ENCODE data around the gene MILR1.
"Not testable (repeated sequence)": the region's sequence is repeated elsewhere in the genome, so short reads cannot be mapped to it uniquely, and the experiment has no call there.

Gene MILR1

DNA sequence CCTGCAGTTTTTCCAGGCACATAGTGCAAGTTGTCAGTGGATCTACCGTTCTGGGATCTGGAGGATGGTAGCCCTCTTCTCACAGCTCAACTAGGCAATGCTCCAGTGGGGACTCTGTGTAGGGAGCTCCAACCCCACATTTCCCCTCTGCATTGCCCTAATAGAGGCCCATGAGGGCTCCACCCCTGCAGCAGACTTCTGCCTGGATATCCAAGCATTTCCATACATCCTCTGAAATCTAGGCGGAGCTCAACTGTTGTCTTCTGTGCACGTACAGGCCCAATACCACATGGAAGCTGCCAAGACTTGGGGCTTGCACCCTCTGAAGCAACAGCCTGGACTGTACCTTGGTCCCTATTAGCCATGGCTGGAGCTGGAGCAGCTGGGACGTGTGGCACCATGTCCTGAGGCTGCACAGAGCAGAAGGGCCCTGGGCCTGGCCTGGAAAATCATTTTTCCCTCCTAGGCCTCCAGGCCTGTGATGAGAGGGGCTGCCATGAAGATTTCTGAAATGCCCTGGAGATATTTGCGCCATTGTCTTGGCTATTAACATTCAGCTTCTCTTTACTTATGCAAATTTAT, 10.9 kb upstream of the MILR1 start:
- TF ChIP-seq, protein P1, sequence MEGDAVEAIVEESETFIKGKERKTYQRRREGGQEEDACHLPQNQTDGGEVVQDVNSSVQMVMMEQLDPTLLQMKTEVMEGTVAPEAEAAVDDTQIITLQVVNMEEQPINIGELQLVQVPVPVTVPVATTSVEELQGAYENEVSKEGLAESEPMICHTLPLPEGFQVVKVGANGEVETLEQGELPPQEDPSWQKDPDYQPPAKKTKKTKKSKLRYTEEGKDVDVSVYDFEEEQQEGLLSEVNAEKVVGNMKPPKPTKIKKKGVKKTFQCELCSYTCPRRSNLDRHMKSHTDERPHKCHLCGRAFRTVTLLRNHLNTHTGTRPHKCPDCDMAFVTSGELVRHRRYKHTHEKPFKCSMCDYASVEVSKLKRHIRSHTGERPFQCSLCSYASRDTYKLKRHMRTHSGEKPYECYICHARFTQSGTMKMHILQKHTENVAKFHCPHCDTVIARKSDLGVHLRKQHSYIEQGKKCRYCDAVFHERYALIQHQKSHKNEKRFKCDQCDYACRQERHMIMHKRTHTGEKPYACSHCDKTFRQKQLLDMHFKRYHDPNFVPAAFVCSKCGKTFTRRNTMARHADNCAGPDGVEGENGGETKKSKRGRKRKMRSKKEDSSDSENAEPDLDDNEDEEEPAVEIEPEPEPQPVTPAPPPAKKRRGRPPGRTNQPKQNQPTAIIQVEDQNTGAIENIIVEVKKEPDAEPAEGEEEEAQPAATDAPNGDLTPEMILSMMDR (IDR thresholded peaks at IDR 0.05; ENCODE audit: insufficient read depth, low read length, missing control alignments), result no peak
- ChIA-PET POLR2A (no interaction called here), CTCF (interaction anchor here (0.8 to 1.2 kb wide), 2 partner anchors 17 to 19 kb away, joined by 3 to 7 read pairs; no protein-coding TSS in a partner anchor)
- no peak for DNase-seq (ENCODE audit: low read depth, low spot score)
- no peak overlapping the region for H3K4me3 ChIP-seq (ENCODE audit: low read depth, low read length)

DNA sequence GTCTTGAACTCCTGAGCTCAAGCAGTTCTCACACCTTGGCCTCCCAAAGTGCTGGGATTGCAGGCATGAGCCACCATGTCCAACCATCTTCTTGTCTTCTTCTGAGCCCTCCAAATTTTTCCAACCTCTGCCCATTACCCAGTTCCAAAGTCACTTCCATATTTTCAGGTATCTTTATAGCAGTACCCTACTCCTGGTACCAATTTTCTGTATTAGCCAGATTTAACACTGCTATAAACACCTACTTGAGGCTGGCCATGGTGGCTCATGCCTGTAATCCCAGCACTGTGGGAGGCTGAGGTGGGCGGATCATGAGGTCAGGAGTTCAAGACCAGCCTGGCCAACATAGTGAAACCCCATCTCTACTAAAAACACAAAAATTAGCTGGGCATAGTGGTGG, 9.4 kb upstream of the MILR1 start:
- CTCF ChIA-PET, result interaction anchor here (1.8 kb wide), 1 partner anchor 19 kb away, joined by 5 read pairs; no protein-coding TSS in a partner anchor
- POLR2A ChIA-PET; DNase-seq (ENCODE audit: low read depth, low spot score); H3K4me3 ChIP-seq (ENCODE audit: low read depth, low read length): not testable (repeated sequence)

DNA sequence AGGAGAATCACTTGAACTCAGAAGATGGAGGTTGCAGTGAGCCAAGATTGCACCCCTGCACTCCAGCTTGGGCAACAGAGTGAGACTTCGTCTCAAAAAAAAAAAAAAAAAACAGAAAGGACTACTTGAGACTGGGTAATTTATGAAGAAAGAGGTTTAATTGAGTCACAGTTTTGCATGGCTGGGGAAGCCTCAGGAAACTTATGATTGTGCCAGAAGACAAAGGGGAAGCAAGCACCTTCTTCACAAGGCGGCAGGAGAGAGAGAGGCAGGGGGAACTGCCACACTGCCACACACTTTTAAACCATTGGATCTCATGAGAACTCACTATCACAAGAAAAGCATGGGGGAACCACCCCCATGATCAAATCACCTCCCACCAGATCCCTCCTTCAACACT, 9.0 kb upstream of the MILR1 start:
- DNase-seq (ENCODE audit: low read depth, low spot score), result no peak
- ChIA-PET POLR2A (no interaction called here), CTCF (interaction anchor here (1.2 to 1.8 kb wide), 2 partner anchors 20 to 118 kb away, joined by 3 to 5 read pairs; no protein-coding TSS in a partner anchor)
- TF ChIP-seq, protein P1 (IDR thresholded peaks at IDR 0.05; ENCODE audit: insufficient read depth, low read length, missing control alignments), result no peak
- no peak overlapping the region for H3K4me3 ChIP-seq (ENCODE audit: low read depth, low read length)

DNA sequence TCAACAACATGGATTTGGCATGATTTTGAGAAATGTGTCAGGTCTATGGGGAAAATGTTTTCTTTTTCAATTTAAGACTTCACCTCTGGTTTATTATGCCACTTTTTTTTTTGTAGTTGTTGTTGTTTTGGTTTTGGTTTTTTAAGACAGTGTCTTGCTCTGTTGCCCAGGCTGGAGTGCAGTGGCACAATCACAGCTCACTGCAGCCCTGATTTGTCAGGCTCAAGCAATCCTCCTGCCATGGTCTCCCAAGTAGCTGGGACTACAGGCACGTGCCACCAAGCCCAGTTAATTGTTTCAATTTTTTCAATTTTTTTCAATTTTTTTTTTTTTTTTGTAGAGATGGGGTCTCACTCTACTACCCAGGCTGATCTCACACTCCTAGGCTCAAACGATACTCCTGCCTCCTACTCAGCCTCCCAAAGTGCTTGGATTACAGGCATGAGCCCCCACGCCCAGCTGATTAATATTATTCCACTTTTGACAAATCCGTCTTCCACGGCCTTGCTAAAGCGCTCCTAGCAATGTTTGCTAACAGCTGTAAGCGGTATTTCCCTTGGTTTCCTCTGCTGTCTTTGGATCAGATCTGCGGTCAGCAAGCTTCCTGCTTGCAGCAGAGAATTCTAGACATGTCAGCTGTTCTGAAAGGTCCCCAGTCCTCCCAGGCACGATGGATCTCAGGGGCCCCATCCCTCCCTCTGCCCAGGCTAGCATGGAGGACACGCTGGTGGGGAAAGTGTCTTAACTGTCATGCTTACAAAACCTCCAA, 7.0 kb upstream of the MILR1 start:
- TF ChIP-seq, protein P1 (IDR thresholded peaks at IDR 0.05; ENCODE audit: insufficient read depth, low read length, missing control alignments), result no peak
- DNase-seq (ENCODE audit: low read depth, low spot score), result peak; percentile 33
- H3K4me3 ChIP-seq (ENCODE audit: low read depth, low read length), result no peak overlapping the region
- ChIA-PET POLR2A (interaction anchor here (1.1 kb wide), 1 partner anchor 44 kb away, joined by 5 read pairs; no protein-coding TSS in a partner anchor), CTCF (interaction anchor here (0.7 to 1.1 kb wide), 4 partner anchors 11 to 48 kb away, joined by 3 to 4 read pairs (median 3); no protein-coding TSS in a partner anchor)

DNA sequence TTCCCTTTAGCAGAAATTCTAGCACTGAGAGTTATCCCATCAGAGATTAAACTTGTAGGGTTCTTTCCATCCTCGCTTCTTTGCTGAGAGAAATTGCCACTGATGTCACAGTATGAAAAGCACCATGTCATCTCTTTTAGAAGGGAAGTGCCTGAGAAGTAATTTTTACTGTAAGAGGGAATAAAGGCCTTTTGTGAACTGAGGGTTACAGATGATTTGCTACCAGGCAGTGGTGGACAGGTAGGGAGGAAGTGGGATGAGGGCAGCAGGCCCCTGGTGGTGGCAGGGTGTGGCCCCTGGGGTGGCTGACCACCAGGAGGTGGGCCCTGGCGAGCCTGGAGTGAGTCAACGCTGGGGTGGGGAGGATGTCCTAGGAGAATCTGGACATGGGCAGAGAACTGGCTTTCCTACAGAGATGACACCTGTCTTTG, 6.4 kb upstream of the MILR1 start:
- no peak for DNase-seq (ENCODE audit: low read depth, low spot score)
- POLR2A ChIA-PET, result interaction anchor here (1.1 kb wide), 1 partner anchor 43 kb away, joined by 5 read pairs; no protein-coding TSS in a partner anchor
- TF ChIP-seq, protein P1 (IDR thresholded peaks at IDR 0.05; ENCODE audit: insufficient read depth, low read length, missing control alignments), result no peak
- no peak overlapping the region for H3K4me3 ChIP-seq (ENCODE audit: low read depth, low read length)
- CTCF ChIA-PET, result interaction anchor here (0.9 to 1.1 kb wide), 2 partner anchors 21 to 24 kb away, joined by 3 to 4 read pairs; no protein-coding TSS in a partner anchor

DNA sequence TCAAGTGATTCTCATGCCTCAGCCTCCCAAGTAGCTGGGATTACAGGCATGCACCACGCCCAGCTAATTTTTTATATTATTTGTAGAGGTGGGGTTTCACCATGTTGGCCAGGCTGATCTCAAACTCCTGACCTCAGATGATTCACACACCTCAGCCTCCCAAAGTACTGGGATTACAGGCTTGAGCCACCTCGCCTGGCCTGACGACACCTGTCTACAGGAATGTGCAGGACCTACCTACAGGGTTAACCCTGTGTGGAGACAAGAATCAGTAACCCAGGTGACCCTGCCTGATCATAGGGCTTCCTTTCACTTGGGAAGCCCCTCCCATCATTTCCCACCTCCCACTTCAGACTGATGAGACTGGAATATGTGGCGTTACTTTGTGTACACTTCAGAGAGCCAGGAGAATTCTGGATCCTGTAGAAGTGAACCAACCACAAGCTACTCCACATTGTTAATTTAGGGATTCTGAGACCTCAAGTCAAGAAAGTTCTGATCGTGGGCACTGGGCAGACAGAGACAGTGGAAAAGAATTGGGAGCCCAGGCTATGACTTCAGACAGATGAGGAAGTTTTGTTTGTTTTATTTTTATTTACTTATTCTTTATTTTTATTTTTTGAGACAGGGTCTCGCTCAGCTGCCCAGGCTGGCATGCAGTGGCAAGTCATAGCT, 5.7 kb upstream of the MILR1 start:
- POLR2A ChIA-PET, result interaction anchor here (1.0 kb wide), 1 partner anchor 14 kb away, joined by 3 read pairs; no protein-coding TSS in a partner anchor
- TF ChIP-seq, protein P1 (IDR thresholded peaks at IDR 0.05; ENCODE audit: insufficient read depth, low read length, missing control alignments), result no peak
- CTCF ChIA-PET, result interaction anchor here (1.0 to 1.2 kb wide), 3 partner anchors 19 to 48 kb away, joined by 3 to 5 read pairs (median 4); no protein-coding TSS in a partner anchor
- H3K4me3 ChIP-seq (ENCODE audit: low read depth, low read length), result no peak overlapping the region
- DNase-seq (ENCODE audit: low read depth, low spot score), result no peak

All from AG04449 (cell line).